GM12873 (cell line): ENCODE data around the gene AGAP1.

Experiments
- TF ChIP-seq, protein P1 (sequence below): IDR thresholded peaks from 2 replicates; pipeline ENCODE4 v1.5.1; 2012; ENCODE audit warnings: low read depth, mild to moderate bottlenecking, moderate library complexity, low read length, control low read depth; ENCODE audit not compliant: insufficient read depth; ENCODE audit errors: missing control alignments

The AGAP1 gene

DNA sequence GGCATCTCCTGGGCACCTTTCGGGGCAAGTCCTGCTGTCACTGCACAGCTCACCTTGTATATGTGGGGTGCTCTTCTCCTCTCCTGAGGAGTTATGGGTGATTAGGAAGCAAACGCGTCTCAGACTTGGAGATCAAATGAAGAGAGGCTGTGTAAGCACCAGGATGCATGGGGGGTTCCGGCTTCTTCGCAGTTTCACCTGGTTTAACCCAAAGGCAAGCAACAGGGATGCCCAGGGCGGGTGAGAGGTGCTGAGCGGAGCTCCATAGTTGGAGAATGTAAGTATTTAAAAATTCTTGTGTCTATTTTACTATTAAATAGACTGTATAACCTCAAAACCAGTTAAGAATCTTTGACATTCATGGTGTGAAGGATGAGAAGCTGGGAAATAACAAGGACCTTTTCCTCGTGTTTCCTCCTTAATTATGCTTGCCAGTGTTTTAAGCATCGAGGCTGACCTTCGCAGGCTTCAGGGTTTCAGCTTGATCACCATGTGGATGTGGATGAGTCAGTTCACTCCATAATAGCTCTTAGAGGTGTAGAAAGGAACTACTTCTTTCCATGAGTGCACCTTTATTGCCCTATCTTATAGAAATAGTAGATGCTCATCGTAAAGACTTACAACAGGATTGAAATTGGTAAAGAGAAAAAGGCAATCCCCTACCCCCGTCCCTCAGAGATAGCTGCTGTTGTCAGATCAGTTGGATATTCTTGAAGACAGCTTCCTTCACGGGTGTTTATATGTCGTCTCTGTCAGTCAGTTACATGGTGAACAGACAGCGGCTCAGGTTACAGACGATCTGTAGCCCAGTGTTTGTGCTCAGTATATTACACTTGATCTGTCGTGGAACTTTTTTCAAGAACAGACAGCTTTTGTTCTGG is 201.1 kb downstream of the AGAP1 start:
- TF ChIP-seq, protein P1, sequence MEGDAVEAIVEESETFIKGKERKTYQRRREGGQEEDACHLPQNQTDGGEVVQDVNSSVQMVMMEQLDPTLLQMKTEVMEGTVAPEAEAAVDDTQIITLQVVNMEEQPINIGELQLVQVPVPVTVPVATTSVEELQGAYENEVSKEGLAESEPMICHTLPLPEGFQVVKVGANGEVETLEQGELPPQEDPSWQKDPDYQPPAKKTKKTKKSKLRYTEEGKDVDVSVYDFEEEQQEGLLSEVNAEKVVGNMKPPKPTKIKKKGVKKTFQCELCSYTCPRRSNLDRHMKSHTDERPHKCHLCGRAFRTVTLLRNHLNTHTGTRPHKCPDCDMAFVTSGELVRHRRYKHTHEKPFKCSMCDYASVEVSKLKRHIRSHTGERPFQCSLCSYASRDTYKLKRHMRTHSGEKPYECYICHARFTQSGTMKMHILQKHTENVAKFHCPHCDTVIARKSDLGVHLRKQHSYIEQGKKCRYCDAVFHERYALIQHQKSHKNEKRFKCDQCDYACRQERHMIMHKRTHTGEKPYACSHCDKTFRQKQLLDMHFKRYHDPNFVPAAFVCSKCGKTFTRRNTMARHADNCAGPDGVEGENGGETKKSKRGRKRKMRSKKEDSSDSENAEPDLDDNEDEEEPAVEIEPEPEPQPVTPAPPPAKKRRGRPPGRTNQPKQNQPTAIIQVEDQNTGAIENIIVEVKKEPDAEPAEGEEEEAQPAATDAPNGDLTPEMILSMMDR: no peak

DNA sequence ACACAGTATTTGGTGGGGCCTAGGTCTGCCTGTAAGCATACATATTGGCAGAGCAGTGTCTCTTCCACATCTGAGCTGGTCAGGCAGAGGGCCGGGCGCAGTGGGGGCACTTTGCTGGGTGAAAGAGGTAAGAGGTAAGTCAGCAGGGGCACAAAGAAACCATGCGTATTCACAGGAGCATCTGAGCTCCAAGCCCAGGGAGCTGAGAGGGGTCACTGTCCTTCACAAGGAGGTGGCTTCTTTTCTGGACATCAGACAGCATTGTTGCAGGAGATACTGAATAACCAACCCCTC is 201.7 kb downstream of the AGAP1 start:
- TF ChIP-seq, protein P1: no peak

DNA sequence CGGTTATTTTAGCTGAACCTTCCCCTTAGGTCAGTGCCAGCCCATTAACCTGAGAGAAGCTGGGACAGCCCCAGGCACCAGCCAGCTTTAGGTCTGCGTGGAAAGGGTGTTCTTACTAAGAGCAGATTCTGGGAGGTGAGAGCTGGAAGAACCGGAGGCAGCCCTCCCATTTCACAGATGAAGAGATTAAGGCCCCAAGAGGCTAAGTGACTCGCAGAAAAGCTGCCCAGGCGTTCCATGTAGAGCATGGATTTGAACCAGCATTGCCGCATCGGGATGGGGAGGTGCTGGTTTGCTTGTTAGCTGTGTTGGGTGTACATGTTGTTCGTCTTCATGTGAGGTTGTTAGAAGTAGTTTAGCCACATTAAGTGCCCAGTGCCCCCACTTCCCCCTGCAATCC is 203.2 kb downstream of the AGAP1 start:
- TF ChIP-seq, protein P1: no peak

DNA sequence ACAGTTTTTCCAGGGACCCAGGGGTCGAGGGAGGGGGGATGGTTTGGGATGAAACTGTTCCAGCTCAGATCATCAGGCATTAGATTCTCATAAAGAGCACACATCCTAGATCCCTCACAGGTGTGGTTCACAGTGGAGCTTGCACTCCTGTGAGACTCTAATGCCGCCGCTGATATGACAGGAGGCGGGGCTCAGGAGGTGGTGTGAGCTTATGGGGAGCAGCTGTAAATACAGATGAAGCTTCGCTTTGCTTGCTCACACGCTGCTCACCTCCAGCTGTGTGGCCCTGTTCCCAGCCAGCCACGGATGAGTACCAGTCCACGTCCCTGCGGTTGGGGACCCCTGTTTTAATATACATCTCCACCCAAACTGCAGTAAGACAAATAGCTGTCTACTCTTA is 204.2 kb downstream of the AGAP1 start:
- TF ChIP-seq, protein P1: no peak

DNA sequence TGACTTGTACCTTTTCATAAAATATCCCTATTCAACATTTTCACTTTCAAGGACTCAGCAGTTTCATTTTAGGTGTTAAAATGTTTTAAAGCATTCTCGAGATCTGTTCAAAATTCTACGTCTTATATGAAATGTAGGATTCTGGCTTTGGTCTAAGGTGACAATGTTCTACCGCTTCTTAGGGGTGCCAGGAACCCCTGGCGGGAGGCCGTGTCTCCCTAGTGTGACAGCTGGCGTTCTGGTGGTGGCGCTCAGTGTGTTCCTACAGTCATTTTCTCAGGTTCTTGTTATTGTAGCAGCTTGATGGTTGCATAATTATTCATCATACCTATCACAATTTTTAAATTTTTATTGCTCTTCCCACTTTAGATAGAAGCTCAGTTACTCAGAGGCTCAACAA is 204.6 kb downstream of the AGAP1 start:
- TF ChIP-seq, protein P1: no peak

DNA sequence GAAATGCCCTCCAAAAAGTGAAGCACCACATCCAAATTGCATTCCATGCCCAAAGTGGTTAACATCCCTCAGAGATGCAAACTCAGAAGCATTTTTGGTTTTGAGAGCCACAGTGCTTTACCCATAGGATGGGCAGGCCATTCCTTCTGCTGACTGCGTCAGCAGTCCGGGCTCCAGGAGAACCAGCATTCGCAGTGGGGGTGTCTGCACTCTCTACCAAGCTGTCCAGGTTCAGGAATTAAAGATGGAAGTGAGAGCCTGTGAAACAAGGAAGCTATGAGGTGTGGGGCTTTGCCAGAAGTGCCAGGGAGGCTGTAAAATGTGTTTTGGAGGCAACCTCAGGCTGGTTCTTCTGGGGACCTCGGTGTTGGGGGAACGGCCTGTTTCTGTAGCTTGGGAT is 205.7 kb downstream of the AGAP1 start:
- TF ChIP-seq, protein P1: no peak

DNA sequence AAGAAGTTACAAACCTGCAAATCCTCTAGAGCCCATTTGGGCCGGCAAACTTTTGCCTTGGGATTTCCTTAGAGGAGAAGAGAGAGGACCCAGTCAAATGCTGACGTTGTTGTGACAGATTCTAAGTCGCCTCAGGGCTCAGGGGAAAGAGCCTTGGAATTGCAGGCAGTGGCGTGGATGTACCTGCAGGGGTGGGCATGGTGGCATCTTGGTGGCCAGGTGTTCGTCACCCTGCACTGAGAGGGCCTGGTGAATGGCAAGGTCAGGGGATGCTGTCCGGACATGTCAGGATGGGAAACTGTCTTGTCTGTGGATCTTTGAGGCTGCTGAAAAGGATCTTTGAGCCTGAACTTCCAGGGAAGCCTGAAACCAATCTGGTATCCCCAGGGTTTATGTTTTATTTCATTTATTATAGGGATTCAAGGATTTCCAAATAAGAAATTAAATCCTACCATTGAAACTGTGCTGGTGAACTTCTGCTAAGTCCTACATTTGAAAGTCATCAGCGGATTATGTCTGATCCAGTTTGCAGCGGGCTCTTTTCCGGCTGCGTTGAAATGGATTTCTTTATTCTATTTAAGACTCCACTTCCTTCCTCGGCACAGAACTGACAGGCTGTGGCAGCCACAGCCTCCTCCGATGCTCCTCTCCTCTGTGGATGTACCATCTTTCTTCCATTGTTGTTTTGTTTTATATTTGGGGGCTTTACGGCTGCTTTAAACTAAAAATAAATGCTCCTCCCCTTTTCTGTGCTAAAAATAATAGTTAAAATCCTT is 207.6 kb downstream of the AGAP1 start:
- TF ChIP-seq, protein P1: no peak
